Central memory CD8-positive, alpha-beta T cell (primary cell): ENCODE data around the gene NR1I3.
A peak's percentile ranks its signal among the peaks of the same experiment; 100 is the strongest.
"Not testable (repeated sequence)": the region's sequence is repeated elsewhere in the genome, so short reads cannot be mapped to it uniquely, and the experiment has no call there.

Source experiments
- ATAC-seq: fragments of 150-1000 bp; cut with Tn5 transposase; replicated peaks from 2 replicates; pipeline ENCODE4 v1.10.0; 2022; ENCODE audit warnings: mild to moderate bottlenecking, moderate FRiP score, moderate number of reproducible peaks; ENCODE audit not compliant: poor library complexity, severe bottlenecking; ENCODE audit errors: extremely low read depth
- DNase-seq, 2 donors: peaks; one replicate each; pipeline ENCODE4 v3.0.0; 2021; ENCODE audit warnings: low spot score in 2 of 2
- H3K27ac Mint-ChIP-seq: one replicate; pipeline ENCODE4 v1.8.0; 2022; ENCODE audit warnings: low read depth, mild to moderate bottlenecking, moderate library complexity, mixed read lengths
- H3K27me3 Mint-ChIP-seq: one replicate; pipeline ENCODE4 v1.8.0; 2022; ENCODE audit warnings: mixed read lengths
- H3K36me3 Mint-ChIP-seq: one replicate; pipeline ENCODE4 v1.8.0; 2022; ENCODE audit warnings: mild to moderate bottlenecking, moderate library complexity, mixed read lengths; ENCODE audit not compliant: insufficient read depth
- H3K4me1 Mint-ChIP-seq: one replicate; pipeline ENCODE4 v1.8.0; 2022; ENCODE audit warnings: mixed read lengths
- H3K4me3 Mint-ChIP-seq: one replicate; pipeline ENCODE4 v1.8.0; 2022; ENCODE audit warnings: mild to moderate bottlenecking, moderate library complexity, mixed read lengths
- H3K9me3 Mint-ChIP-seq: one replicate; pipeline ENCODE4 v1.8.0; 2022; ENCODE audit warnings: mixed read lengths

Gene NR1I3

DNA sequence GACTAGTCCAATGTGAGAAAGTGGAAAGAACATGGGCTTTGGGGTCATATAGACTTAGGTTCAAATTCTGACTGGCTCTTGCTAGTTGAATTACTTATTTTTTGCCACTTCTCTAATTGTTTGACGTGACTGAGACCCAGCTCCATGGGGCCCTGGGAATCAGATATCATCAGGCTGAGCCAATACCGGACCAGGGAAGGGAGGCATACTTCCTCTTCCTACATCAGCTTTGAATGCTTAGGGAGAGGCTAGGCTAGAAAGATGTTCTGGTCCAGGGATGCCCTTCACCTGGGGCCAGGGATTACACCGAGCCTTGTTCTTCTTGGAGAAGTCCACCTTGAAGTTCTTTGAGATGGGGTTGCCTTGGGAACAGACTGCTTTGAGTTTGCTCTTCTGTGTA, 3.7 kb upstream of the NR1I3 start:
- ATAC-seq (no peak), DNase-seq (no peak)
- Mint-ChIP-seq H3K4me1 (no peaks in the 10 kb centered on the region), H3K27me3 (peaks cover 26% of the 10 kb centered on the region), H3K4me3 (no peak overlapping the region), H3K27ac (no peak overlapping the region), H3K36me3 (no peaks in the 10 kb centered on the region), H3K9me3 (no peaks in the 10 kb centered on the region)

DNA sequence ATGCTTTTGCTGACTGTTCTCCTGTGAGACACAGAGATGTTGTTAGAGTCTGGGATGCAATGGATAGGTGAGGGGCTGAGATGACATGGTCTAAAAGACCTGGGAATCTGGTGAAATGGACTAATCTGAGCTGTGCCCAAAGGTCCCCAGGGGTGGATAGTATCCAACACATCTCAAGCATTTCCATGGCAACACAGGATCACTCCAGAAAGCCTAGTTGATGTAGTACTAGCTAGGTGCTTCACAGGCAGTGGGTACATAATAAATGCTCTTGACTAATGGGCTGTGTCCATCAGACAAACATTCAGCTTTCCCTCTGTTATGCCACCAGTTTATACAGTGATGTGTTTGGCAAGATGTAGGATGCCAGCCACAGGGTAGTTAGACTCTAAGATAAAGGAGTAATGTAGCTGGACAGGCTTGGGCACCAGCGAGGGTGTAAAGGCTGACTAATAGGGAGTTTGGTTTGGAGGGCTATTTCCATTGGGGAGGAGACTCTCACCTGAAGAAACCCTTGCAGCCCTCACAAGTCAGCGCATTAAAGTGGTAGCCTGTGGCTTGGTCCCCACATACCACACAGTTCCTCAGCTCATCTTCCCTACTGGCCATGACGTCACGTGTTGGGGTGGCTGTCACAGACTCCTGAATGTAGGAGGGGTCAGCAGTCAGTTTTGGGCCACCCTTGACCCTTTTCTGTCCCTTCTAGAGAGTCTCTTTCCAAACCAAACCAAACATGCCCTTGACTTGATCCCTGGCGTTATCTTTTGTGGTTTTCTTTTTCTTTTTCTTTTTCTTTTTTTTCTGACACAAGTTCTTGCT, 1.8 kb downstream of the NR1I3 start:
- H3K27ac Mint-ChIP-seq = peak overlapping the region; percentile 36
- no peaks in the 10 kb centered on the region for H3K4me1 Mint-ChIP-seq
- H3K4me3 Mint-ChIP-seq = no peak overlapping the region
- H3K27me3 Mint-ChIP-seq = peaks cover 42% of the 10 kb centered on the region
- H3K9me3 Mint-ChIP-seq = no peaks in the 10 kb centered on the region
- ATAC-seq = no peak
- no peak for DNase-seq
- no peaks in the 10 kb centered on the region for H3K36me3 Mint-ChIP-seq

DNA sequence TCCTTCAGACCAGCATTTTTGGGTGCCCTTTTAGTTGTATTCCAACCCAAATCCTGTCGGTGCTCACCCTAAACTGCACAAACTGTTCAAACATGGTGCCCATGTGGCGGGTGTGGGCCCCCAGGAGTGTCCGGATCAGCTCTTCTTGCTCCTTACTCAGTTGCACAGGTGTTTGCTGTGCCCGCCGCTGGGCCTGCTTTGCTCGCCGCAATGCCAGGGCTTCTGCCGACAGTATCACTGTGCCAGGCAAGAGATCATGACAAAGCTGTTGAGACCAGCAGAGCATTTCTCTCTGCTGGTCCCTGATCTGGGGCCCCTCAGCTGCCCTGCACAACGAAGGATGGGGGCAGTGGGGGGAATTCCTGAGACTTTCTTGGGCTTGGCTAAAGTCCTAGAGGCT, 4.9 kb downstream of the NR1I3 start:
- H3K36me3 Mint-ChIP-seq = peaks cover 9% of the 10 kb centered on the region

DNA sequence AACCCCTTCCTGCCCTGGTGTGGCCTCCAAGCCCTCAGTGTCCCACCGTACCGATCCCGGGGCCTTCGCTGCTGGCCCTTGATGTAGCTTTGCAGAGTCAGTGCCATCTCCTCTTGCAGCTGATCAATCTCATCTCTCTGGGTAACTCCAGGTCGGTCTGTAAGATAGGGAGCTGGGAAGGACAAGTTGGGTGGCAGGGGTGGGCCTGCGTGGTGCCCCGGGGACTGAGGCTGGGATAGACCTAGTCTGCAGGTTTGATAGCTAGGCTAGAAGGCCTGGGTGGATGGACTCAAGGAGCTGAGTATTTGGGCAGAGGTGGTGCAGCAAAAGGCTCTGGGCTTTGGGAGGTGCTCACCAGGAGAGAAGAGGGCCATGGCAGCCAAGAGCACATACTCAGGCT, 7.2 kb downstream of the NR1I3 start:
- H3K4me3 Mint-ChIP-seq = no peak overlapping the region
- no peaks in the 10 kb centered on the region for H3K9me3 Mint-ChIP-seq
- peaks cover 6% of the 10 kb centered on the region for H3K27me3 Mint-ChIP-seq
- H3K36me3 Mint-ChIP-seq = peaks cover 14% of the 10 kb centered on the region
- ATAC-seq (no peak), DNase-seq (no peak)
- H3K4me1 Mint-ChIP-seq = peaks cover 22% of the 10 kb centered on the region
- no peak overlapping the region for H3K27ac Mint-ChIP-seq

More for the DNA sequence above, 4.9 kb downstream of the NR1I3 start:
- DNase-seq (no peak), ATAC-seq (no peak)
- no peaks in the 10 kb centered on the region for H3K9me3 Mint-ChIP-seq
- no peak overlapping the region for H3K4me3 Mint-ChIP-seq
- H3K27me3 Mint-ChIP-seq = peaks cover 21% of the 10 kb centered on the region
- H3K4me1 Mint-ChIP-seq = no peaks in the 10 kb centered on the region
- H3K27ac Mint-ChIP-seq = no peak overlapping the region

DNA sequence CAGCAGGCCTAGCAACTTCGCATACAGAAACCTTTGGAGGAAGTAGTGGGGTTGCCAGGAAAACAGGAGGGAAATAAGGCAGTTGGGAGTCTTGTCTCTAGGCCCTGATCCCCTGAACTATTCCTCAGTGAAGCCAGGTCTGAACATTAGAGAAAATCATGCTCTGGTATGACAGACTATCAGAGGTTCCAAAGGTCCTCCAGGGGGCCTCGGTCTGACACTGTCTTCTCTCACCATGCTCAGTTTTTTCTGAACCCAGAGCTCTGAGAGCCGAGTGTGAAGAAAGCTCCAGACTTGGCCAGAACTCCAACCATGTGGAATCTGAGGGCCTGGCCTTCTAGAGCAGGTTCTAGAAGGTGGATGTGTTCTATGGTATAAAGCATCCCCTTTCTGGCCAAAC, 8.1 kb downstream of the NR1I3 start:
- H3K27me3 Mint-ChIP-seq = no peaks in the 10 kb centered on the region
- DNase-seq (no peak), ATAC-seq (no peak)

DNA sequence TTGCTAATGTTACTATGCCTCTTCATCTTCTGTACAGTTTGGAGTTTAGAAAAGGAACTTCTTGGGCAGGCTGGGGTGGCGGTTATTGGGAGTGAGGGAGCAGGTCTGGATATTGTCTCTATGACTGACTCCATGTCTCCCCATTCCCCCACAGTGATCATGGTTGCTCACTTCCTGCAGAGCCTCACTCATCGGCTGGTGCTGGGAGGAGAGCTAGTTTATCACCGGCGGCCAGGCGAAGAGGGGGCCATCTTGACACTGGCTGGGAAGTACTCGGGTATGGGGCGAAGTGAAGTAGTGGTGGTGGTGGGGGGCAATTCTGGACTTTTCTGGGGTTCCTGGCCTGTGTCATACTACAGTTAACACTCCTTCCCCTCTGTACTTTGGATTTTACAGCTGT, 10.0 kb downstream of the NR1I3 start:
- DNase-seq (no peak), ATAC-seq (no peak)
- Mint-ChIP-seq H3K4me3 (no peak overlapping the region), H3K27me3 (no peaks in the 10 kb centered on the region), H3K4me1 (peaks cover 38% of the 10 kb centered on the region), H3K36me3 (peaks cover 15% of the 10 kb centered on the region), H3K9me3 (no peaks in the 10 kb centered on the region), H3K27ac (no peak overlapping the region)

More for the DNA sequence above, 8.1 kb downstream of the NR1I3 start:
- no peak overlapping the region for H3K4me3 Mint-ChIP-seq
- no peak overlapping the region for H3K27ac Mint-ChIP-seq
- H3K9me3 Mint-ChIP-seq = no peaks in the 10 kb centered on the region
- H3K36me3 Mint-ChIP-seq = peaks cover 15% of the 10 kb centered on the region
- peaks cover 30% of the 10 kb centered on the region for H3K4me1 Mint-ChIP-seq

DNA sequence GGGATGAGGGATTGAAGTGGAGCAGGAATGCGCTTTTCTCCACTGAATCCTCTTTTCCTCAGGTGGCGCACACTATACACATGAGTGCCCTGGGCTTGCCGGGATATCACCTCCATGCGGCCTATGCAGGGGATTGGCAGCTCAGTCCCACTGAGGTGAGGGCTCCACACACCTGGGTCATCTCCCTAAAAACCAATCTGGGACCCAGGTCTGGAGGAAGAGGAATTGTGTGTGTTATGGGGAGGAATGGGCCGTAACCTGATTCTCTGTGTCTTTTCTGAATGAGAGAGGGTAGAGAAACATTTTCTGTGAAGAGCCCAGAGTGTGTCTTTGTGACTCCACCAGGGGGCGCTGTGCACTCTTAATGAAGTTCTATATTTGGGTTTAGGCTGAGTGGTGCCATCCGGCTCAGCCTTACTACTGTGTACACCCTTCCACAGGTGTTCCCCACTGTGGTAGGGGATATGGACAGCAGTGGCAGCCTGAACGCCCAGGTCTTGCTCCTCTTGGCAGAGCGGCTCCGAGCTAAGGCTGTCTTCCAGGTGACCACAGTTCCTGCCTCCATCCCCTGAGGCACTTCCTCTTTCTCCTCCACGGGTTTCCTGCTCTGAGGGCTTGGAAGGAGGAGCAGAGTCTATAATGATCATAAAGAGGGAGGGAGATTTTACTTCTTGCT, 10.7 kb downstream of the NR1I3 start:
- Mint-ChIP-seq H3K9me3 (no peaks in the 10 kb centered on the region), H3K36me3 (peaks cover 15% of the 10 kb centered on the region)

DNA sequence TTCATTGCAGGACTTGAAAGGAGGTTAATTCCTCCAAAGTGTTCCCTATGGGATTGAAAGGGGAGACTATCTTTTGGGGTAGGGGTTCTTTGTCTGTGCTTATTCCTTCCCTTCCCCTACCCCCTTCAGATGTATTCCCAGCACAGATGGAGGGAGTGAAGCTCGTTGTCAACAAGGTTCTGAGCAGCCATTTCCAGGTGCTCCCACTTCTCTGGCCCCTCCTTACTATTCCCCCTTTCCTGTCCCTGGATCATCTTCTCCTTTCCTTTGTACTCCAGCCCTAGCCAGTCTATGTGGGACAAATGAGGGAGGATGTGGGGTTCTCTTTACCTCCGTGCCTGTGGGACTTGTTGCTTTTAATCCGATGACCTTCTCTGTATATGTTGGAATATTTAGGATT, 11.2 kb downstream of the NR1I3 start:
- no peak for DNase-seq
- peaks cover 38% of the 10 kb centered on the region for H3K4me1 Mint-ChIP-seq
- no peaks in the 10 kb centered on the region for H3K9me3 Mint-ChIP-seq
- H3K27me3 Mint-ChIP-seq = no peaks in the 10 kb centered on the region
- ATAC-seq = no peak
- H3K4me3 Mint-ChIP-seq = peak overlapping the region; percentile 93
- H3K27ac Mint-ChIP-seq = no peak overlapping the region
- H3K36me3 Mint-ChIP-seq = peaks cover 15% of the 10 kb centered on the region

More for the DNA sequence above, 10.7 kb downstream of the NR1I3 start:
- ATAC-seq = peak; percentile 35
- peak; percentile 74 to 90 for DNase-seq
- no peaks in the 10 kb centered on the region for H3K27me3 Mint-ChIP-seq
- peaks cover 38% of the 10 kb centered on the region for H3K4me1 Mint-ChIP-seq
- peak overlapping the region; percentile 93 for H3K4me3 Mint-ChIP-seq
- no peak overlapping the region for H3K27ac Mint-ChIP-seq

DNA sequence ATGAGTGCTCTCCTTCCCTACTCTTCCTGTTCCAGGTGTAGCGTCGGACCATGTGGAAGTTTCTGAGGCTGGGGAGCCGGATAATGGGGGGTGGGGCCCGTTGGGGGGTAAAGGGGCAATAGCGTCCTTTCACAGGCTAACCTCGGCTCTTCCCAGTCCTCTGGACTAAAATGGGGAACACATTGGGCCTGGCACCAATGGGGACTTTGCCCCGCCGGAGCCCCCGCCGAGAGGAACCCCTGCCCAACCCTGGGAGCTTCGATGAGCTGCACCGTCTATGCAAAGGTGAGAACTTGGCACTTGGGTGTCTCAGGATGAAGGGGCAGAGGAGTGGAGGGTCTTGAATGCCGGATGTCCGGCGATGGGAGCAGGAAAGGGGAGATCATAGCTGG, 11.7 kb downstream of the NR1I3 start:
- Mint-ChIP-seq H3K4me3 (peak overlapping the region; percentile 93), H3K27me3 (no peaks in the 10 kb centered on the region), H3K9me3 (no peaks in the 10 kb centered on the region), H3K27ac (peak overlapping the region; percentile 90), H3K36me3 (peaks cover 15% of the 10 kb centered on the region), H3K4me1 (peaks cover 38% of the 10 kb centered on the region)
- DNase-seq (no peak), ATAC-seq (no peak)

DNA sequence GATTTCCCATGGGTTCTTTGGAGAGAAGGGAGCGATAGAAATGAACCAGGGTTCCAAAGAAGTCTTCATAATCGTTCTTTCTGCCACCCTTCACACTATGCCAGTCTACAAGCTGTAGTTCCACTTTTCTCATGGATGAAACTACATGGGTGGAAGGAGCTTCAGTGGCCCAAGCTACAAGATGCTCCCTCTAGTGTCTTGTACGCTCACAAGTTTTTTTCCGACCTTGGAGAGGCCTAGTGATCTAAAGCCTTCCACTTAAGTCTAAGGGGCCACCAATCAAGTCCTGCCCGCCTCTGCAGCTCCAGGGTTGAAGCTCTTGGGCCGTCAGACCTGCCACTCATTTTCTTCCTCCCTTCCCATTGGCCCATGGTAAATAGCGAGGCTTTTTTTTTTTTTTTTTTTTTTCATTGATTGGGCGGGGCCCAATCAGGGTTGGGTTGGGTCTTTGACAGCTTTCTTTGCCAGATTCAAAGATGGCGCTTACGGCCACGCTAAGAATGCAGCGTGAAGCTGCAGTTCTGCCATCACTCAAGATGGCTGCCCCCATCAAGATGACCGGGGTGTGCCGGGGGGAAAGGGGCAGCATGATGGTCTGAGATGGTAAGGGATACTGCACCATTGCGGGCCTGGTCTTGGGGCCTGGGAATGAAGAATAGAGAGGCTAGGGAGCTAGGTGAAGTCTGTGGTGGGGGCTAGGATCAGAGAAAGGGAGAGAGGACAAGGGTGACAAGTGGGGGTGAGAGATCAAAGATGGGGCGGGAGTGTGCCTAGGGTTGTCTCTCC, 12.3 kb downstream of the NR1I3 start, which contains the start of gene TOMM40L:
TSS of gene TOMM40L (plus strand) at position 527 of the 786 bp plus-strand sequence. CDS start 430 bp downstream, outside the sequence.
- Mint-ChIP-seq H3K27ac (peak within 1 kb of the TSS; percentile 90), H3K27me3 (no peaks in the 10 kb centered on the region), H3K4me1 (peaks cover 38% of the 10 kb centered on the region), H3K9me3 (no peaks in the 10 kb centered on the region), H3K4me3 (peak within 1 kb of the TSS; percentile 93), H3K36me3 (peaks cover 15% of the 10 kb centered on the region)
- ATAC-seq = peak; percentile 99
- peak; percentile 72 to 88 for DNase-seq

DNA sequence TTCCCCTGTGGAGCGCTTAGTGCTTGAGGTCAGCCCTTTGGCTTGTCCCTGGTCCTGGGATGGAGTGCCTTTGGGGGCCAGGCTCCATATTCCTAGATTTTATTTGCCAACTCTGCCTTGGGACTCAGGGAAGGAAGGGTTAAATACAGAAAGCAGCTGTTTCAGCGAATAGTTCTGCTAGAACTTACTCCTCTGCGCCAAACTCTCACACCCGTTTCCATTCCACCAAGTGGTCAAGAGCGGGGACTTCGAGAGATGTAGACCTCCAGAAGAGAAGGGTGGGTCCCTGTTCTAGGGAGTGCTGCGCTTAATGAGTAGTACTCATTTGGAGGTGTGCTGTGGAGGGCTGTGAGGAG, 12.8 kb downstream of the NR1I3 start:
- ATAC-seq = peak; percentile 1
- Mint-ChIP-seq H3K36me3 (peaks cover 11% of the 10 kb centered on the region), H3K4me3 (peak overlapping the region; percentile 25), H3K27ac (no peak overlapping the region), H3K4me1 (peaks cover 38% of the 10 kb centered on the region), H3K9me3 (no peaks in the 10 kb centered on the region), H3K27me3 (no peaks in the 10 kb centered on the region)
- no peak for DNase-seq

DNA sequence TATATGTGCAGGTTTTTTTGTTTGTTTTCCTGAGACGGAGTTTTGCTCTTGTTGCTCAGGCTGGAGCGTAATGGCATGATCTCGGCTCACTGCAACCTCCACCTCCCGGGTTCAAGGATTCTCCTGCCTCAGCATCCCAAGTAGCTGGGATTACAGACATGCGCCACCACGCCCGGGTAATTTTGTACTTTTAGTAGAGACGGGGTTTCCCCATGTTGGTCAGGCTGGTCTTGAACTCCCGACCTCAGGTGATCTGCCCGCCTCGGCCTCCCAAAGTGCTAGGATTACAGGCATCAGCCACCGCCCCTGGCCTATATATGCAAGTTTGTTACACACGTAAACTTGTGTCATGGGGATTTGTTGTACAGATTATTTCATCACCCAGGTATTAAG, 13.3 kb downstream of the NR1I3 start:
- not testable (repeated sequence) for ATAC-seq, H3K4me3 Mint-ChIP-seq, H3K27me3 Mint-ChIP-seq, H3K9me3 Mint-ChIP-seq, H3K36me3 Mint-ChIP-seq, DNase-seq, H3K27ac Mint-ChIP-seq
- H3K4me1 Mint-ChIP-seq = peaks cover 38% of the 10 kb centered on the region
